ENCODE data around the gene AK5. TPM values are rescaled to one million over a fixed set of nuclear protein-coding genes. Genes with fewer than 3 reads are reported as not detected.

The AK5 gene
- total RNA-seq, 2 experiments from 2014 or later = 4.6 to 5.6 TPM

DNA sequence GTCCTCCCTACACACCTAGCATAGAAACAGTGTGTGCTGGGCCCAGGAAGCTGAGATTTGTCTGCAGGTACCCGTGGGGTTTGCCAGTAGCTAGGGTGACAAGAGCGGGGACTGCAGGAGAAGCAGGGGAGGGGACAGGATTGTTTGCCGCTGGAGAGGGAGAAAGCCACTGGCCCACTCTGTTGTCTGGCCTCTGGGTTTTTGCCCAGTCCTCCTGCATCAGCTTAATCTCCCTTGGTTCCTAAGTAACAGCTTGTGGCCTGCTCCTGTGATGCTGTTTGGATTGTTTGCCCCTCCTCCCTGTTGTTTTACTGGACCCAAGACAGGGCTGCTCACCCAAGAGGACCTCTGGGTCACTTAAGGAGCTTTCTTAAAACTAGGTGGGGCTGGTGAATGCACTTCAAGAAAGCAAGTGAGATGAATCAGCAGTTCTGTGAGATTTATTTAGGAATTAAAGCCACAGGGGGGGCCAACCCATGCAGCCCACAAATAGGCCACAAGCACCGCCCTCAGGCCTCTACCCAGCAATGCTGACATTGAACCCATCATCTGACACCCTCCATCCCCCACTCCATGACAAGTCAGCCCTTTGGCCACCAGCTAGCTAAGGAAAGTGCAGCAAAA, 257.8 kb downstream of the AK5 start:
- ATAC-seq = no peak
- CTCF ChIA-PET = no interaction called here
- intact Hi-C loops (cut with micrococcal nuclease) = no loop called here

DNA sequence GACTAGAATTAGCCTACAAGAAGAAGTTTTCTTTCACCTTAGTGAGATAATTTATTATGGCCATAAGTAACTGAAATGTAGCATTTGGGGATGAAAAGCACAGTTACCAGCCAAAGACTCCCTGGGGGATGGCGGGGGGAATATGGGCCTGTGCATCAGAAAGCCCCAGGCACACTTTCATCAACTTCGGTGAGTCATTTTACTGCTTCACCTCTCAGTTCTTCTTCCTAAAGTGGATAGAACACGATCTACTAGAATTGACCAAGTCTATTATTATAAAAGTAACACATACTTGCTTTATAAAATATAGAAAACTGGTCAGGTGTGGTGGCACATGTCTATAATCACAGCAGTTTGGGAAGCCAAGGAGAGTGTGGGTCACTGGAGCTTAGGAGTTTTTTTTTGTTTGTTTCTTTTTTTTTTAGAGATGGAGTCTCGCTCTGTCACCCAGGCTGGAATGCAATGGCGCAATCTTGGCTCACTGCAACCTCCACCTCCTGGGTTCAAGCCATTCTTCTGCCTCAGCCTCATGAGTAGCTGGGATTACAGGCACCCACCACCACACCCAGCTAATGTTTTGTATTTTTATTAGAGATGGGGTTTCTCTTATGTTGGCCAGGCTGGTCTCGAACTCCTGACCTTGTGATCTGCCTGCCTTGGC, 258.8 kb downstream of the AK5 start:
- Mint-ChIP-seq H3K9me3 (no peaks in the 10 kb centered on the region), H3K4me3 (no peak overlapping the region), H3K36me3 (ENCODE audit: low read depth) (no peaks in the 10 kb centered on the region), H3K27me3 (no peaks in the 10 kb centered on the region), H3K4me1 (ENCODE audit: low read depth) (no peaks in the 10 kb centered on the region), H3K27ac (no peak overlapping the region)
- intact Hi-C loops (cut with micrococcal nuclease) = no loop called here
- ChIA-PET POLR2A (no interaction called here), CTCF (no interaction called here)
- TF ChIP-seq, protein P1, sequence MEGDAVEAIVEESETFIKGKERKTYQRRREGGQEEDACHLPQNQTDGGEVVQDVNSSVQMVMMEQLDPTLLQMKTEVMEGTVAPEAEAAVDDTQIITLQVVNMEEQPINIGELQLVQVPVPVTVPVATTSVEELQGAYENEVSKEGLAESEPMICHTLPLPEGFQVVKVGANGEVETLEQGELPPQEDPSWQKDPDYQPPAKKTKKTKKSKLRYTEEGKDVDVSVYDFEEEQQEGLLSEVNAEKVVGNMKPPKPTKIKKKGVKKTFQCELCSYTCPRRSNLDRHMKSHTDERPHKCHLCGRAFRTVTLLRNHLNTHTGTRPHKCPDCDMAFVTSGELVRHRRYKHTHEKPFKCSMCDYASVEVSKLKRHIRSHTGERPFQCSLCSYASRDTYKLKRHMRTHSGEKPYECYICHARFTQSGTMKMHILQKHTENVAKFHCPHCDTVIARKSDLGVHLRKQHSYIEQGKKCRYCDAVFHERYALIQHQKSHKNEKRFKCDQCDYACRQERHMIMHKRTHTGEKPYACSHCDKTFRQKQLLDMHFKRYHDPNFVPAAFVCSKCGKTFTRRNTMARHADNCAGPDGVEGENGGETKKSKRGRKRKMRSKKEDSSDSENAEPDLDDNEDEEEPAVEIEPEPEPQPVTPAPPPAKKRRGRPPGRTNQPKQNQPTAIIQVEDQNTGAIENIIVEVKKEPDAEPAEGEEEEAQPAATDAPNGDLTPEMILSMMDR (IDR thresholded peaks at IDR 0.05) = no peak
- ATAC-seq (no peak), DNase-seq (no peak)

More for the DNA sequence above, 257.8 kb downstream of the AK5 start:
- Mint-ChIP-seq H3K27ac (no peak overlapping the region), H3K4me1 (ENCODE audit: low read depth) (no peaks in the 10 kb centered on the region), H3K9me3 (no peaks in the 10 kb centered on the region), H3K36me3 (ENCODE audit: low read depth) (no peaks in the 10 kb centered on the region), H3K4me3 (no peak overlapping the region), H3K27me3 (no peaks in the 10 kb centered on the region)
- TF ChIP-seq, protein P1 (IDR thresholded peaks at IDR 0.05) = no peak
- no peak for DNase-seq
- POLR2A ChIA-PET = no interaction called here

DNA sequence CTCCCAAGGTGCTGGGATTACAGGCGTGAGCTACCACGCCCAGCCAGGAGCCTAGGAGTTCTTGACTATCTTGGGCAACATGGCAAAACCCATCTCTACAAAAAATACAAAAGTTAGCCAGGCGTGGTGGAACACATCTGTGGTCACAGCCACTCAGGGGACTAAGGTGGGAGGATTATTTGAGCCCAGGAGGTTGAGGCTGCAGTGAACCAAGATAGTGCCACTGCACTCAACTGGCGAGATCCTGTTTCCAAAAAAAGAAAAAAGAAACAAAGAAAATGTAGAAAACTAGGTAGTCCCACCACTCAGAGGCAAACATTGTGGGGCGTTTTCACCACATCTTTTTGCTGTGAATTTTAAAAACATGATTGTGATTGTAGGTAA, 259.3 kb downstream of the AK5 start:
- DNase-seq (no peak), ATAC-seq (no peak)
- Mint-ChIP-seq H3K4me1 (ENCODE audit: low read depth) (no peaks in the 10 kb centered on the region), H3K27ac (no peak overlapping the region), H3K4me3 (no peak overlapping the region), H3K9me3 (no peaks in the 10 kb centered on the region), H3K36me3 (ENCODE audit: low read depth) (no peaks in the 10 kb centered on the region), H3K27me3 (no peaks in the 10 kb centered on the region)
- intact Hi-C loops (cut with micrococcal nuclease) = no loop called here
- CTCF ChIA-PET = interaction anchor here (1.3 kb wide), 1 partner anchor 573 kb away, joined by 3 read pairs; no protein-coding TSS in a partner anchor
- POLR2A ChIA-PET = no interaction called here
- TF ChIP-seq, protein P1 (IDR thresholded peaks at IDR 0.05) = no peak

DNA sequence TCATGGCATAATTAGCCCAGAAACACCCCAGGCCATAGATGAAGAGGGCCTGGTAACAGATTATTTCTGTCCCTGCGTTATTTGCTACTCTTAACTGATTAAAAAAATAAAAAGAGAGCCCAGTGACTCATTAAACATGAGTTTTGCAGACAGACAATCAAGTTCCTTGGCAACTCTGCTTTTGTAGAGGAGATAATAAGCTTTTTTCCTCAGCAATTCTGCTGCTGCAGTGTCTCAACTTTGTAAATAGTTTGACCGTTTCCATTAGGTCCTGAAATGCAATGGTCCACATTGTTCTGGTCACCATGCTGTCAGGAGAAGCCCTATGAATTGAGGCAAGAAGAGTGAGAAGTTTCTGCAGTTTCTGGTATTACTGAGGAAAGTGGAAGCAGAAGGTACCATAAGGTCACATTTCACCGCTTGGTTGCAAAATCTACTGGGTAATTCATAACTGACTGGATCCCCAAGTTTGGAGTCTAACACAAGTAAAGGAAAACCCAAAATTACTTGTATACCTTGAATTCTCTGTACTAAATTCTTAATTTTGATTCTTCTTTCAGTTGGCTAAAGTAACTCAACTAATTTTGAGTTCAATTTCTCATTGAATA, 261.1 kb downstream of the AK5 start:
- ATAC-seq = no peak
- Mint-ChIP-seq H3K36me3 (ENCODE audit: low read depth) (no peaks in the 10 kb centered on the region), H3K4me3 (no peak overlapping the region), H3K9me3 (no peaks in the 10 kb centered on the region), H3K27me3 (no peaks in the 10 kb centered on the region), H3K27ac (no peak overlapping the region), H3K4me1 (ENCODE audit: low read depth) (no peaks in the 10 kb centered on the region)
- no peak for DNase-seq
- intact Hi-C loops (cut with micrococcal nuclease) = no loop called here
- TF ChIP-seq, protein P1 (IDR thresholded peaks at IDR 0.05) = no peak
- POLR2A ChIA-PET = no interaction called here
- CTCF ChIA-PET = no interaction called here
